Keratinocyte (primary cell): ENCODE results near the gene PARD3. TPM values are rescaled to one million over a fixed set of nuclear protein-coding genes. Genes with fewer than 3 reads are reported as not detected.

Experiments
- DNase-seq: peaks from one replicate; pipeline ENCODE4 v3.0.0-alpha.2; 2011; ENCODE audit warnings: low read depth, missing footprints, low spot score
- FAIRE-seq: peaks from 2 replicates; lab custom pipeline; 2011; peaks lifted over from hg19 to GRCh38; lab: Jason Lieb, UNC
- H2AFZ ChIP-seq: 2 replicates; pipeline ENCODE4 v1.6.0; 2012; ENCODE audit warnings: low read length, control low read depth, inconsistent platforms; ENCODE audit not compliant: control insufficient read depth
- H3K27ac ChIP-seq: 2 replicates; pipeline ENCODE4 v1.5.1; 2011; ENCODE audit warnings: low read length; ENCODE audit not compliant: control insufficient read depth, insufficient read depth
- H3K27me3 ChIP-seq: 3 replicates; pipeline ENCODE4 v1.6.0; 2011; ENCODE audit warnings: low read length; ENCODE audit not compliant: control insufficient read depth, insufficient read depth; ENCODE audit errors: extremely low read depth
- H3K36me3 ChIP-seq, 2 experiments: 2 replicates in 1 of 2; 3 replicates in 1 of 2; pipeline ENCODE4 v1.5.1; 2011; ENCODE audit warnings: low read length in 2 of 2, mild to moderate bottlenecking in 1 of 2; ENCODE audit not compliant: control insufficient read depth in 2 of 2, insufficient read depth in 2 of 2; ENCODE audit errors: extremely low read depth in 1 of 2
- H3K4me1 ChIP-seq: 3 replicates; pipeline ENCODE4 v1.5.1; 2011; ENCODE audit warnings: low read length; ENCODE audit not compliant: control insufficient read depth, insufficient read depth; ENCODE audit errors: extremely low read depth
- H3K4me2 ChIP-seq: 3 replicates; pipeline ENCODE4 v1.6.0; 2011; ENCODE audit warnings: low read depth, low read length; ENCODE audit not compliant: control insufficient read depth, insufficient read depth; ENCODE audit errors: extremely low read depth
- H3K4me3 ChIP-seq, 3 experiments: fragments of 200-600 bp in 1 of 3; sonication (generic) in 1 of 3; 2 replicates in 2 of 3; 3 replicates in 1 of 3; pipeline ENCODE4 v1.5.1; 2011 to 2016; ENCODE audit warnings: low read length in 3 of 3, mild to moderate bottlenecking in 3 of 3, control low read depth in 2 of 3, inconsistent platforms in 1 of 3, low read depth in 1 of 3, mixed read lengths in 1 of 3, mixed run types in 1 of 3, moderate library complexity in 1 of 3; ENCODE audit not compliant: control insufficient read depth in 2 of 3, insufficient read depth in 2 of 3; ENCODE audit errors: extremely low read depth in 1 of 3
- H3K79me2 ChIP-seq: 2 replicates; pipeline ENCODE4 v1.6.0; 2012; ENCODE audit warnings: low read length; ENCODE audit not compliant: control insufficient read depth, insufficient read depth
- H3K9ac ChIP-seq: 3 replicates; pipeline ENCODE4 v1.6.0; 2011; ENCODE audit warnings: low read length; ENCODE audit not compliant: control insufficient read depth, insufficient read depth; ENCODE audit errors: extremely low read depth
- H3K9me1 ChIP-seq: 3 replicates; pipeline ENCODE4 v1.6.0; 2011; ENCODE audit warnings: low read length; ENCODE audit not compliant: control insufficient read depth, insufficient read depth; ENCODE audit errors: extremely low read depth
- H3K9me3 ChIP-seq: 2 replicates; pipeline ENCODE4 v1.5.1; 2012; ENCODE audit warnings: low read depth, low read length; ENCODE audit not compliant: control insufficient read depth
- H4K20me1 ChIP-seq: 3 replicates; pipeline ENCODE4 v1.6.0; 2011; ENCODE audit warnings: low read length; ENCODE audit not compliant: control insufficient read depth, insufficient read depth; ENCODE audit errors: extremely low read depth
- EZH2 ChIP-seq: IDR thresholded peaks from one replicate; pipeline ENCODE4 v1.6.1; 2012; ENCODE audit warnings: inconsistent platforms, mild to moderate bottlenecking, low read length, moderate library complexity
- dilution Hi-C: fragments of 300-500 bp; cut with MboI; formaldehyde crosslinking; loops from one replicate; pipeline ENCODE4 v1.7.0; 2020; ENCODE audit warnings: low sequenced_read_pairs; ENCODE audit not compliant: extremely low pct_ligation_motif_present
- polyA plus RNA-seq, 5 experiments: library from polyadenylated mRNA; depleted of rRNA in 3 of 5; stranded (reverse) in 3 of 5; stranded (forward) in 1 of 5; unstranded in 1 of 5; fragments of >200 nt; gene quantifications; 1 replicate in 1 of 5; 2 replicates in 3 of 5; 3 replicates in 1 of 5; pipeline versions ENCODE4 v1.2.1 to v1.2.3, GENCODE V29; 2011 to 2012; ENCODE audit warnings: missing spikeins in 2 of 5, low read depth in 1 of 5, low replicate concordance in 1 of 5
- TF ChIP-seq, protein P1 (sequence below), 3 experiments: IDR thresholded peaks in 1 of 3; conservative IDR thresholded peaks in 1 of 3; optimal IDR thresholded peaks in 1 of 3; 2 replicates in 2 of 3; 3 replicates in 1 of 3; pipeline versions ENCODE3 to v1.5.1; 2011; ENCODE audit warnings: low read length in 3 of 3, mild to moderate bottlenecking in 3 of 3, moderate library complexity in 2 of 3, control low read depth in 1 of 3, inconsistent platforms in 1 of 3; ENCODE audit not compliant: insufficient read depth in 2 of 3; ENCODE audit errors: extremely low read depth in 1 of 3

Gene PARD3
- polyA plus RNA-seq, 1 donor (not counting 4 experiments of a cell fraction or from before 2014, with no cell fraction given) = 46.4 TPM

DNA sequence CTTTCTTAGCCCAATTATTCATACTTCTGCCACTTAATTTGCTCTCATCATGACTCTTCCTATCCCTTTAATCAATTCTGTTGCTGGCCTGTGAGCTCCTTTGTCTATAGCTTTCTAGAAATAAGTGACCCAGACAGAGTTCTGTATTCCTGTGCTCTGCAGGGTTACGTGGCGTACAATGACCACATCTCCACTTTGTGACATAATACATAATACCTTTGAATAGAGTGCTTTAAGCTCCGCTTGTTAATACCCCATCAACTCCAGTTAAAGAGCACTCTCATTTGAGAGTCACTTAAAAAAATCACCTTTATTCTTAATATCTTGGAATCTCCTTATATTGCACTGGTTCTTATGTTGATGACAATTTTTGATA is 619.0 kb downstream of the PARD3 start:
- H3K4me1 ChIP-seq = no peaks in the 10 kb centered on the region
- dilution Hi-C loops = no loop called here
- no peak for TF ChIP-seq EZH2
- TF ChIP-seq, protein P1, sequence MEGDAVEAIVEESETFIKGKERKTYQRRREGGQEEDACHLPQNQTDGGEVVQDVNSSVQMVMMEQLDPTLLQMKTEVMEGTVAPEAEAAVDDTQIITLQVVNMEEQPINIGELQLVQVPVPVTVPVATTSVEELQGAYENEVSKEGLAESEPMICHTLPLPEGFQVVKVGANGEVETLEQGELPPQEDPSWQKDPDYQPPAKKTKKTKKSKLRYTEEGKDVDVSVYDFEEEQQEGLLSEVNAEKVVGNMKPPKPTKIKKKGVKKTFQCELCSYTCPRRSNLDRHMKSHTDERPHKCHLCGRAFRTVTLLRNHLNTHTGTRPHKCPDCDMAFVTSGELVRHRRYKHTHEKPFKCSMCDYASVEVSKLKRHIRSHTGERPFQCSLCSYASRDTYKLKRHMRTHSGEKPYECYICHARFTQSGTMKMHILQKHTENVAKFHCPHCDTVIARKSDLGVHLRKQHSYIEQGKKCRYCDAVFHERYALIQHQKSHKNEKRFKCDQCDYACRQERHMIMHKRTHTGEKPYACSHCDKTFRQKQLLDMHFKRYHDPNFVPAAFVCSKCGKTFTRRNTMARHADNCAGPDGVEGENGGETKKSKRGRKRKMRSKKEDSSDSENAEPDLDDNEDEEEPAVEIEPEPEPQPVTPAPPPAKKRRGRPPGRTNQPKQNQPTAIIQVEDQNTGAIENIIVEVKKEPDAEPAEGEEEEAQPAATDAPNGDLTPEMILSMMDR (optimal IDR thresholded peaks at IDR 0.05 in 1 of 3, IDR thresholded peaks at IDR 0.05 in 1 of 3, conservative IDR thresholded peaks at IDR 0.05 in 1 of 3; ENCODE audit: extremely low read depth in 1 of 3, insufficient read depth in 2 of 3, low read length in 3 of 3) = no peak

DNA sequence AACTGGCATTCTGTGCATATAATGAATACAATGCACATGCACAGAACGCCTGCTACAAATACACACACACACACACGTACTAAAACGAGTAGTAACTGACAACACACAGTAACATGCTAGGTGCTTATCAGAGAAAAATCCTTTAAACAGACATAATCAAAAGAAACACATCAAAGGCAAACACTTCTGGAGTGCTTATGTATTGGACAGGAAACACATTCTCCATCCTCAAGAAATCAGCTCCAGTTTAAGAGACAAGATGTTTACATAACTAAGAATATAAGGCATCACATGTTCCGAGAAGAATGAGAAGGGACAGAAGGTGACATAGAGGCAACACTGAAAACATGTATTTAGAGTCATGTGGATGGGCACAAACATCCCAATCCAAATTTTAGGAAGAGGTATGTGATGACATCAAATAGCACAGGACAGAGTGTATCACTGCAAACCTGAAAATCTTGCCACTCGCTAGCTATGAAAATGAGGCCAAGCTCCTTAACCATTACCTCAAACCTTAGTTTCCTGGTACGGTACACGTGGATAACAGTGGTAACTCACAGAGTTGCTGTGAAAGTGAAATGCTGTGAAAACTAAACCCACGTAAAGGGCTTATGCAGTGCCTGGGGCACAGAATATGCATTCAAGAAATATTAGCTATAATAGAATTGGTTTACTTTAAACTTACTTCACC is 619.6 kb downstream of the PARD3 start:
- Histone ChIP-seq H2AFZ (no peak overlapping the region), H3K9ac (no peak overlapping the region), H3K79me2 (no peaks in the 10 kb centered on the region), H3K4me2 (no peak overlapping the region), H3K4me1 (no peaks in the 10 kb centered on the region), H4K20me1 (no peaks in the 10 kb centered on the region), H3K36me3 (no peaks in the 10 kb centered on the region), H3K27ac (no peak overlapping the region), H3K9me3 (no peaks in the 10 kb centered on the region), H3K27me3 (no peaks in the 10 kb centered on the region), H3K4me3 (no peak overlapping the region), H3K9me1 (no peaks in the 10 kb centered on the region)
- TF ChIP-seq, protein P1 (optimal IDR thresholded peaks at IDR 0.05 in 1 of 3, IDR thresholded peaks at IDR 0.05 in 1 of 3, conservative IDR thresholded peaks at IDR 0.05 in 1 of 3; ENCODE audit: extremely low read depth in 1 of 3, insufficient read depth in 2 of 3, low read length in 3 of 3) = no peak
- no peak for TF ChIP-seq EZH2
- no peak for FAIRE-seq
- no peak for DNase-seq
- dilution Hi-C loops = no loop called here

More for the DNA sequence above, 619.0 kb downstream of the PARD3 start:
- H3K79me2 ChIP-seq = no peaks in the 10 kb centered on the region
- no peak overlapping the region for H3K27ac ChIP-seq
- H3K9me3 ChIP-seq = no peaks in the 10 kb centered on the region
- no peak for DNase-seq
- H3K9me1 ChIP-seq = no peaks in the 10 kb centered on the region
- FAIRE-seq = no peak
- H3K27me3 ChIP-seq = no peaks in the 10 kb centered on the region
- H3K4me2 ChIP-seq = no peak overlapping the region
- no peak overlapping the region for H3K9ac ChIP-seq
- no peak overlapping the region for H2AFZ ChIP-seq
- H4K20me1 ChIP-seq = no peaks in the 10 kb centered on the region
- no peaks in the 10 kb centered on the region for H3K36me3 ChIP-seq
- no peak overlapping the region for H3K4me3 ChIP-seq
